ENCODE data around the gene CATSPERB.

CATSPERB gene

GRCh38 chr14:91722386-91722785 is 9.5 kb downstream of the CATSPERB start:
- Histone ChIP-seq H4K8ac (ENCODE audit: low read depth, low read length) (no peak overlapping the region), H2BK5ac (ENCODE audit: low read depth, low read length, poor library complexity) (no peak overlapping the region), H2BK12ac (ENCODE audit: low read length) (no peak overlapping the region), H3K4me2 (ENCODE audit: low read length) (no peak overlapping the region), H3K79me2 (ENCODE audit: control insufficient read depth, insufficient read depth, low read length, poor library complexity) (no peaks in the 10 kb centered on the region), H3K18ac (ENCODE audit: low read length) (no peak overlapping the region), H3K79me1 (ENCODE audit: low read length) (no peaks in the 10 kb centered on the region), H2BK120ac (ENCODE audit: insufficient read depth, low read length, poor library complexity) (no peak overlapping the region), H3K4me3 (ENCODE audit: low read depth, low read length) (no peak overlapping the region), H3K4me1 (ENCODE audit: control insufficient read depth in 1 of 2, insufficient read depth in 2 of 2, low read length in 2 of 2) (no peaks in the 10 kb centered on the region), H3K9ac (ENCODE audit: low read length) (no peak overlapping the region), H3K27ac (ENCODE audit: low read depth, low read length) (no peak overlapping the region), H3K9me3 (ENCODE audit: insufficient read depth, low read depth, low read length) (no peaks in the 10 kb centered on the region), H3K4ac (ENCODE audit: low read depth, low read length) (no peak overlapping the region), H3K27me3 (ENCODE audit: insufficient read depth, low read length) (no peaks in the 10 kb centered on the region), H4K91ac (ENCODE audit: low read depth, low read length) (no peak overlapping the region), H3K36me3 (ENCODE audit: control insufficient read depth in 1 of 2, insufficient read depth in 2 of 2, low read length in 2 of 2) (no peaks in the 10 kb centered on the region), H2AK5ac (ENCODE audit: low read length) (no peak overlapping the region), H4K12ac (ENCODE audit: low read depth, low read length) (no peak overlapping the region), H3K23ac (ENCODE audit: low read length) (no peak overlapping the region), H3K14ac (ENCODE audit: low read length) (no peak overlapping the region), H2AFZ (ENCODE audit: insufficient read depth, low read length, poor library complexity) (no peak overlapping the region)
- peak in 1 of 2 donors; percentile 41 for DNase-seq

GRCh38 chr14:91719839-91720238 is 12.0 kb downstream of the CATSPERB start:
- no peaks in the 10 kb centered on the region for H3K4me1 ChIP-seq (ENCODE audit: control insufficient read depth in 1 of 2, insufficient read depth in 2 of 2, low read length in 2 of 2)
- H3K23ac ChIP-seq (ENCODE audit: low read length): no peak overlapping the region
- no peak overlapping the region for H4K8ac ChIP-seq (ENCODE audit: low read depth, low read length)
- no peak overlapping the region for H3K18ac ChIP-seq (ENCODE audit: low read length)
- H3K36me3 ChIP-seq (ENCODE audit: control insufficient read depth in 1 of 2, insufficient read depth in 2 of 2, low read length in 2 of 2): no peaks in the 10 kb centered on the region
- H3K14ac ChIP-seq (ENCODE audit: low read length): no peak overlapping the region
- no peak overlapping the region for H2BK120ac ChIP-seq (ENCODE audit: insufficient read depth, low read length, poor library complexity)
- no peak overlapping the region for H3K4me3 ChIP-seq (ENCODE audit: low read depth, low read length)
- H2AFZ ChIP-seq (ENCODE audit: insufficient read depth, low read length, poor library complexity): no peak overlapping the region
- no peak overlapping the region for H2BK12ac ChIP-seq (ENCODE audit: low read length)
- H3K79me2 ChIP-seq (ENCODE audit: control insufficient read depth, insufficient read depth, low read length, poor library complexity): no peaks in the 10 kb centered on the region
- no peak overlapping the region for H3K9ac ChIP-seq (ENCODE audit: low read length)
- WGBS (ENCODE audit: extremely low coverage, insufficient coverage, insufficient read length): no CpG with 5 or more reads among the region's 3 CpGs
- no peak overlapping the region for H2BK5ac ChIP-seq (ENCODE audit: low read depth, low read length, poor library complexity)
- H3K27me3 ChIP-seq (ENCODE audit: insufficient read depth, low read length): no peaks in the 10 kb centered on the region
- no peaks in the 10 kb centered on the region for H3K9me3 ChIP-seq (ENCODE audit: insufficient read depth, low read depth, low read length)
- H4K12ac ChIP-seq (ENCODE audit: low read depth, low read length): no peak overlapping the region
- H2AK5ac ChIP-seq (ENCODE audit: low read length): no peak overlapping the region
- no peak overlapping the region for H3K4me2 ChIP-seq (ENCODE audit: low read length)
- no peaks in the 10 kb centered on the region for H3K79me1 ChIP-seq (ENCODE audit: low read length)
- DNase-seq: no peak
- no peak overlapping the region for H3K27ac ChIP-seq (ENCODE audit: low read depth, low read length)
- H4K91ac ChIP-seq (ENCODE audit: low read depth, low read length): no peak overlapping the region
- H3K4ac ChIP-seq (ENCODE audit: low read depth, low read length): no peak overlapping the region

- no peaks in the 10 kb centered on the region for H3K9me3 ChIP-seq (ENCODE audit: insufficient read depth, low read depth, low read length)
- no peak overlapping the region for H4K12ac ChIP-seq (ENCODE audit: low read depth, low read length)
- no peaks in the 10 kb centered on the region for H3K79me2 ChIP-seq (ENCODE audit: control insufficient read depth, insufficient read depth, low read length, poor library complexity)
- no peak overlapping the region for H3K23ac ChIP-seq (ENCODE audit: low read length)
- H4K91ac ChIP-seq (ENCODE audit: low read depth, low read length): no peak overlapping the region
- H3K79me1 ChIP-seq (ENCODE audit: low read length): no peaks in the 10 kb centered on the region
- H3K18ac ChIP-seq (ENCODE audit: low read length): no peak overlapping the region
- H2BK12ac ChIP-seq (ENCODE audit: low read length): no peak overlapping the region
- H2AFZ ChIP-seq (ENCODE audit: insufficient read depth, low read length, poor library complexity): no peak overlapping the region
- H3K4ac ChIP-seq (ENCODE audit: low read depth, low read length): no peak overlapping the region
- no peak overlapping the region for H3K27ac ChIP-seq (ENCODE audit: low read depth, low read length)
- no peaks in the 10 kb centered on the region for H3K36me3 ChIP-seq (ENCODE audit: control insufficient read depth in 1 of 2, insufficient read depth in 2 of 2, low read length in 2 of 2)
- H3K9ac ChIP-seq (ENCODE audit: low read length): no peak overlapping the region
- H3K27me3 ChIP-seq (ENCODE audit: insufficient read depth, low read length): no peaks in the 10 kb centered on the region
- no peak overlapping the region for H2BK5ac ChIP-seq (ENCODE audit: low read depth, low read length, poor library complexity)
- no peak overlapping the region for H2AK5ac ChIP-seq (ENCODE audit: low read length)
- no peak overlapping the region for H3K4me3 ChIP-seq (ENCODE audit: low read depth, low read length)
- no peak overlapping the region for H4K8ac ChIP-seq (ENCODE audit: low read depth, low read length)
- no peak overlapping the region for H3K4me2 ChIP-seq (ENCODE audit: low read length)
- no CpG with 5 or more reads among the region's 1 CpG for WGBS (ENCODE audit: extremely low coverage, insufficient coverage, insufficient read length)
- no peak overlapping the region for H2BK120ac ChIP-seq (ENCODE audit: insufficient read depth, low read length, poor library complexity)
- no peak for DNase-seq
- no peaks in the 10 kb centered on the region for H3K4me1 ChIP-seq (ENCODE audit: control insufficient read depth in 1 of 2, insufficient read depth in 2 of 2, low read length in 2 of 2)
- H3K14ac ChIP-seq (ENCODE audit: low read length): no peak overlapping the region
These were observed 14.9 kb downstream of the CATSPERB start for GRCh38 chr14:91716999-91717398.

GRCh38 chr14:91714805-91715204 is 17.1 kb downstream of the CATSPERB start:
- no peak for DNase-seq
- no peaks in the 10 kb centered on the region for H3K4me1 ChIP-seq (ENCODE audit: control insufficient read depth in 1 of 2, insufficient read depth in 2 of 2, low read length in 2 of 2)
- no peak overlapping the region for H2BK5ac ChIP-seq (ENCODE audit: low read depth, low read length, poor library complexity)
- H4K91ac ChIP-seq (ENCODE audit: low read depth, low read length): no peak overlapping the region
- no peak overlapping the region for H4K12ac ChIP-seq (ENCODE audit: low read depth, low read length)
- H3K79me1 ChIP-seq (ENCODE audit: low read length): no peaks in the 10 kb centered on the region
- H3K4me2 ChIP-seq (ENCODE audit: low read length): no peak overlapping the region
- H3K14ac ChIP-seq (ENCODE audit: low read length): no peak overlapping the region
- H3K27ac ChIP-seq (ENCODE audit: low read depth, low read length): no peak overlapping the region
- no peak overlapping the region for H3K18ac ChIP-seq (ENCODE audit: low read length)
- WGBS (ENCODE audit: extremely low coverage, insufficient coverage, insufficient read length): no CpG with 5 or more reads among the region's 6 CpGs
- H3K9me3 ChIP-seq (ENCODE audit: insufficient read depth, low read depth, low read length): no peaks in the 10 kb centered on the region
- no peaks in the 10 kb centered on the region for H3K27me3 ChIP-seq (ENCODE audit: insufficient read depth, low read length)
- H3K79me2 ChIP-seq (ENCODE audit: control insufficient read depth, insufficient read depth, low read length, poor library complexity): no peaks in the 10 kb centered on the region
- H2BK120ac ChIP-seq (ENCODE audit: insufficient read depth, low read length, poor library complexity): no peak overlapping the region
- no peak overlapping the region for H2AFZ ChIP-seq (ENCODE audit: insufficient read depth, low read length, poor library complexity)
- no peak overlapping the region for H3K4me3 ChIP-seq (ENCODE audit: low read depth, low read length)
- H3K23ac ChIP-seq (ENCODE audit: low read length): no peak overlapping the region
- no peak overlapping the region for H2BK12ac ChIP-seq (ENCODE audit: low read length)
- H3K9ac ChIP-seq (ENCODE audit: low read length): no peak overlapping the region
- H3K36me3 ChIP-seq (ENCODE audit: control insufficient read depth in 1 of 2, insufficient read depth in 2 of 2, low read length in 2 of 2): no peaks in the 10 kb centered on the region
- H4K8ac ChIP-seq (ENCODE audit: low read depth, low read length): no peak overlapping the region
- no peak overlapping the region for H2AK5ac ChIP-seq (ENCODE audit: low read length)
- H3K4ac ChIP-seq (ENCODE audit: low read depth, low read length): no peak overlapping the region
